K562 (cell line): ENCODE data around the gene BCCIP. TPM values are rescaled to one million over a fixed set of nuclear protein-coding genes. Genes with fewer than 3 reads are reported as not detected.

Experiments used
- ATAC-seq: fragments of 200-7000 bp; cut with Tn5 transposase; 3 replicates; pipeline ENCODE4 v1.9.1; 2020; ENCODE audit warnings: moderate library complexity
- BruUV-seq: library from RNA; stranded (reverse); fragments of 400-500 nt; replicated peaks from 2 replicates; lab custom pipeline; 2021; lab: Mats Ljungman, UMichigan
- CTCF ChIA-PET: fragments of 300-600 bp; formaldehyde crosslinking; extraction: SDS; loops from one replicate; lab custom pipeline; 2021; ENCODE audit warnings: low intra/inter-chr PET ratio; lab: Yijun Ruan, JAX
- POLR2A ChIA-PET: fragments of 300-600, 350-650 bp; sonication (Branson Sonifier 250); formaldehyde crosslinking; extraction: SDS; loops from one replicate; lab custom pipeline; 2021; ENCODE audit warnings: antibody characterized with exemption, inconsistent platforms; lab: Yijun Ruan, JAX
- DNase-seq, 4 experiments: peaks; one replicate each; pipeline versions ENCODE4 v3.0.0 to v3.0.0-alpha.2; 2011 to 2018; ENCODE audit warnings: low spot score in 3 of 4, mixed read lengths in 3 of 4; ENCODE audit errors: extremely low read depth in 1 of 4
- FAIRE-seq: peaks from 2 replicates; lab custom pipeline; 2011; peaks lifted over from hg19 to GRCh38; lab: Jason Lieb, UNC
- H2AFZ ChIP-seq: 2 replicates; pipeline ENCODE4 v1.6.0; 2011; ENCODE audit warnings: low read depth, low read length, control low read depth, inconsistent platforms
- H3K27ac ChIP-seq: fragments of 200-600 bp; 3 replicates; pipeline ENCODE4 v1.8.0; 2011; ENCODE audit warnings: low read depth, mild to moderate bottlenecking, control low read depth, inconsistent platforms, low read length, moderate library complexity, mixed read lengths; ENCODE audit errors: extremely low read depth
- H3K27me3 ChIP-seq, 2 experiments: fragments of 300-600 bp in 1 of 2; 2 replicates in 1 of 2; 3 replicates in 1 of 2; pipeline versions ENCODE4 v1.6.0 to v1.8.0; 2011; ENCODE audit warnings: inconsistent platforms in 2 of 2, low read length in 2 of 2, mild to moderate bottlenecking in 1 of 2, mixed read lengths in 1 of 2, moderate library complexity in 1 of 2; ENCODE audit not compliant: control insufficient read depth in 2 of 2, insufficient read depth in 2 of 2
- H3K36me3 ChIP-seq: fragments of 300-600 bp; 3 replicates; pipeline ENCODE4 v1.8.0; 2011; ENCODE audit warnings: mild to moderate bottlenecking, low read length, inconsistent platforms; ENCODE audit not compliant: control insufficient read depth, insufficient read depth
- H3K4me1 ChIP-seq, 2 experiments: fragments of 200-600 bp in 1 of 2; replicated peaks in 1 of 2; 2 replicates in 1 of 2; 3 replicates in 1 of 2; pipeline versions ENCODE4 v1.5.1 to v1.8.0; 2011; ENCODE audit warnings: inconsistent platforms in 2 of 2, low read length in 2 of 2, mild to moderate bottlenecking in 1 of 2, mixed read lengths in 1 of 2, moderate library complexity in 1 of 2; ENCODE audit not compliant: control insufficient read depth in 2 of 2, insufficient read depth in 2 of 2
- H3K4me2 ChIP-seq: 2 replicates; pipeline ENCODE4 v1.6.1; 2011; ENCODE audit warnings: low read length, control low read depth, inconsistent platforms, mixed read lengths; ENCODE audit not compliant: insufficient read depth
- H3K4me3 ChIP-seq: fragments of 200-600 bp; sonication (generic), shearing (Covaris generic); 2 replicates; pipeline ENCODE4 v1.5.1; 2016; ENCODE audit warnings: control low read depth, inconsistent platforms
- H3K79me2 ChIP-seq: fragments of 200-600 bp; 3 replicates; pipeline ENCODE4 v1.8.0; 2011; ENCODE audit warnings: low read length, inconsistent platforms; ENCODE audit not compliant: control insufficient read depth, insufficient read depth
- H3K9ac ChIP-seq, 2 experiments: 2 replicates each; pipeline versions ENCODE4 v1.6.0 to v1.6.1; 2011; ENCODE audit warnings: low read depth in 2 of 2, low read length in 2 of 2, control low read depth in 1 of 2, inconsistent platforms in 1 of 2, mild to moderate bottlenecking in 1 of 2, mixed read lengths in 1 of 2; ENCODE audit not compliant: insufficient read depth in 1 of 2
- H3K9me1 ChIP-seq: one replicate; pipeline ENCODE4 v1.6.0; 2011; ENCODE audit warnings: inconsistent platforms, mild to moderate bottlenecking, low read length, moderate library complexity; ENCODE audit not compliant: control insufficient read depth, insufficient read depth
- H3K9me3 ChIP-seq: replicated peaks from 2 replicates; pipeline ENCODE4 v1.5.1; 2011; ENCODE audit warnings: low read depth, low read length, inconsistent platforms; ENCODE audit not compliant: control insufficient read depth, insufficient read depth
- H4K20me1 ChIP-seq: replicated peaks from 2 replicates; pipeline ENCODE4 v1.6.1; 2011; ENCODE audit warnings: low read length, inconsistent platforms, mixed read lengths; ENCODE audit not compliant: control insufficient read depth, insufficient read depth
- DPF2 ChIP-seq: fragments of 450-650 bp; IDR thresholded peaks from 2 replicates; pipeline ENCODE4 v1.6.1; 2016
- PRPF4 ChIP-seq: fragments of 200-400 bp; formaldehyde crosslinking; IDR thresholded peaks from one replicate; pipeline ENCODE4 v1.6.1; 2017; ENCODE audit warnings: low read length, low read depth, mild to moderate bottlenecking; ENCODE audit not compliant: insufficient read depth, poor library complexity, severe bottlenecking
- RBM39 ChIP-seq: fragments of 200-400 bp; formaldehyde crosslinking; optimal IDR thresholded peaks from 2 replicates; pipeline ENCODE3; 2018; ENCODE audit warnings: low read depth, low read length
- RCOR1 ChIP-seq, 2 experiments: IDR thresholded peaks; 2 replicates each; pipeline ENCODE4 v1.6.1; 2012; ENCODE audit warnings: low read depth in 2 of 2, low read length in 2 of 2, borderline replicate concordance in 1 of 2, improper control_type of control experiment in 1 of 2
- SAFB ChIP-seq: fragments of 200-400 bp; formaldehyde crosslinking; IDR thresholded peaks from 2 replicates; pipeline ENCODE4 v1.6.1; 2017; ENCODE audit warnings: low read depth, low read length, borderline replicate concordance
- ZC3H11A ChIP-seq: IDR thresholded peaks from 2 replicates; pipeline ENCODE4 v1.6.1; 2012; ENCODE audit warnings: low read depth, low read length, improper control_type of control experiment
- ZNF75A ChIP-seq: fragments of 450-650 bp; formaldehyde crosslinking; IDR thresholded peaks from 2 replicates; pipeline ENCODE4 v1.4.0; 2020; ENCODE audit warnings: mild to moderate bottlenecking
- WGBS: fragments of 100-300 bp; shearing (Covaris generic); methylation state at CpG from one replicate; pipeline ENCODE4 v1.1.6; 2016; ENCODE audit warnings: low coverage, mixed read lengths; ENCODE audit not compliant: insufficient coverage; ENCODE audit errors: missing lambda C conversion rate; 5-methylcytosine and 5-hydroxymethylcytosine counted together
- in situ Hi-C: fragments of 300-500 bp; cut with MboI; formaldehyde crosslinking; loops from 4 replicates; pipeline ENCODE4 v1.15.0; 2018; ENCODE audit warnings: inconsistent platforms, mixed read lengths
- intact Hi-C: fragments of 100-400 bp; cut with micrococcal nuclease; formaldehyde crosslinking; loops from 2 replicates; pipeline ENCODE4 v1.14.2; 2022
- polyA plus RNA-seq, 8 experiments: library from polyadenylated mRNA; depleted of rRNA in 4 of 8; stranded (reverse) in 5 of 8; unstranded in 3 of 8; fragments of >200 nt; fragmentation: Nextera tagmentation in 2 of 8; fragmentation: Illumina TruSeq in 1 of 8; extraction: Ambion mirVana in 2 of 8; extraction: Trizol in 1 of 8; gene quantifications; 2 replicates each; pipeline versions ENCODE4 v1.2.1 to v1.2.3, GENCODE V29; 2011 to 2014; ENCODE audit warnings: inconsistent platforms in 1 of 8, missing spikeins in 1 of 8
- total RNA-seq, 7 experiments: library from RNA; depleted of rRNA in 6 of 7; stranded (reverse); fragments of >200 nt in 6 of 7; fragmentation: Illumina TruSeq in 2 of 7; extraction: Trizol in 2 of 7; gene quantifications; 2 replicates each; pipeline versions ENCODE4 v1.2.1 to v1.2.3, GENCODE V29; 2011 to 2021; ENCODE audit warnings: low replicate concordance in 1 of 7
- TF ChIP-seq, protein P1 (sequence below): sonication (generic); formaldehyde crosslinking; IDR thresholded peaks from 2 replicates; pipeline ENCODE4 v1.5.0; 2020; ENCODE audit warnings: missing genetic modification reagents
- TF ChIP-seq, protein P2 (sequence below): fragments of 250-450 bp; sonication (Bioruptor Pico); IDR thresholded peaks from 2 replicates; pipeline ENCODE4 v1.8.0; 2021; ENCODE audit warnings: moderate library complexity, mild to moderate bottlenecking, inconsistent platforms

The BCCIP gene
- total and polyA plus RNA-seq, 9 of the 15 experiments (the other 6 are each of a cell fraction or from before 2014, with no cell fraction given), result 95.1 to 204 (median 163) TPM

DNA sequence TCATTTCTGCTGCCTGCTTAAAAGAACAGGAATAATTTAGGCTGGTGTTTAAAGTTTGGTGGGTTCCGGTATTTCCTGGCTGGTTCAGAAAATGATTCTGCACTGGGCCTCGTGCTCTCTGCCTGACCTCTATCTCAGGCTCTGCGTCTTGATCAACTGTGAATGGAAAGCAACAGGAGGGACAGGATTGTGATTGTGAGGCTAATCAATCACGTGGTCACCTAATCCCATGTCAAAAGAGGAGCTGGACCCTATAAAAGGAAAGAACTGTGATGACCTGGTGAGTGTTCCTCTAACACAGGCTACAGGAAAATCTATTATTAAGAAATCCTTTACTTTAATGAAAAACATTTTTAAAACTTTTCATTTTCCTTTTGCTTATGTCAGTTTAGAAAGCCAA, 57.8 kb downstream of the BCCIP start, which contains the start of gene DHX32:
Gene DHX32 (minus strand): TSS at position 101 of the 400 bp plus-strand sequence. CDS start 468 bp downstream, outside the sequence.
- Histone ChIP-seq H3K79me2 (no peaks in the 10 kb centered on the region), H3K4me1 (no peaks in the 10 kb centered on the region), H3K27me3 (no peaks in the 10 kb centered on the region), H2AFZ (no peak within 1 kb of the TSS), H3K4me3 (no peak within 1 kb of the TSS), H3K27ac (no peak within 1 kb of the TSS), H3K9me3 (no peaks in the 10 kb centered on the region), H3K4me2 (no peak within 1 kb of the TSS), H3K9ac (no peak within 1 kb of the TSS), H3K36me3 (0 out of 3 replicates have a peak, but pooled peaks cover 3% of the 10 kb centered on the region), H3K9me1 (no peaks in the 10 kb centered on the region)
- intact Hi-C loops, result no loop called here
- FAIRE-seq (no peak), ATAC-seq (no peak)
- no TSS peak for BruUV-seq
- 40% methylated on average over 4 of the region's 4 CpGs for WGBS
- ChIA-PET CTCF (no interaction called here), POLR2A (interaction anchor here (1.4 kb wide), 1 partner anchor 45 kb away, joined by 3 read pairs; no protein-coding TSS in a partner anchor)
- in situ Hi-C loops, result no loop called here
- TF ChIP-seq SAFB, result no peak
- TF ChIP-seq ZC3H11A, result no peak
- TF ChIP-seq, protein P1, sequence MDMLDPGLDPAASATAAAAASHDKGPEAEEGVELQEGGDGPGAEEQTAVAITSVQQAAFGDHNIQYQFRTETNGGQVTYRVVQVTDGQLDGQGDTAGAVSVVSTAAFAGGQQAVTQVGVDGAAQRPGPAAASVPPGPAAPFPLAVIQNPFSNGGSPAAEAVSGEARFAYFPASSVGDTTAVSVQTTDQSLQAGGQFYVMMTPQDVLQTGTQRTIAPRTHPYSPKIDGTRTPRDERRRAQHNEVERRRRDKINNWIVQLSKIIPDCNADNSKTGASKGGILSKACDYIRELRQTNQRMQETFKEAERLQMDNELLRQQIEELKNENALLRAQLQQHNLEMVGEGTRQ (CRISPR knock-in tag), result no peak
- no peak for TF ChIP-seq DPF2
- no peak for TF ChIP-seq ZNF75A (CRISPR knock-in tag)
- no peak for TF ChIP-seq RCOR1 (IDR thresholded peaks at IDR 0.05; ENCODE audit: borderline replicate concordance in 1 of 2, low read depth in 2 of 2, low read length in 2 of 2)
- no peak for TF ChIP-seq RBM39
- TF ChIP-seq, protein P2, sequence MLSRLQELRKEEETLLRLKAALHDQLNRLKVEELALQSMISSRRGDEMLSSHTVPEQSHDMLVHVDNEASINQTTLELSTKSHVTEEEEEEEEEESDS (CRISPR knock-in tag), result no peak
- no peak for TF ChIP-seq PRPF4
- TF ChIP-seq, all 486 proteins: peak for 0
- no peaks in the 10 kb centered on the region for H4K20me1 ChIP-seq
- no peak for DNase-seq
